Measurements from ENCODE around the gene FRMPD4.

GRCh38 chrX:12372111-12372510 is 233.8 kb downstream of the FRMPD4 start:
- TF ChIP-seq, protein P1, sequence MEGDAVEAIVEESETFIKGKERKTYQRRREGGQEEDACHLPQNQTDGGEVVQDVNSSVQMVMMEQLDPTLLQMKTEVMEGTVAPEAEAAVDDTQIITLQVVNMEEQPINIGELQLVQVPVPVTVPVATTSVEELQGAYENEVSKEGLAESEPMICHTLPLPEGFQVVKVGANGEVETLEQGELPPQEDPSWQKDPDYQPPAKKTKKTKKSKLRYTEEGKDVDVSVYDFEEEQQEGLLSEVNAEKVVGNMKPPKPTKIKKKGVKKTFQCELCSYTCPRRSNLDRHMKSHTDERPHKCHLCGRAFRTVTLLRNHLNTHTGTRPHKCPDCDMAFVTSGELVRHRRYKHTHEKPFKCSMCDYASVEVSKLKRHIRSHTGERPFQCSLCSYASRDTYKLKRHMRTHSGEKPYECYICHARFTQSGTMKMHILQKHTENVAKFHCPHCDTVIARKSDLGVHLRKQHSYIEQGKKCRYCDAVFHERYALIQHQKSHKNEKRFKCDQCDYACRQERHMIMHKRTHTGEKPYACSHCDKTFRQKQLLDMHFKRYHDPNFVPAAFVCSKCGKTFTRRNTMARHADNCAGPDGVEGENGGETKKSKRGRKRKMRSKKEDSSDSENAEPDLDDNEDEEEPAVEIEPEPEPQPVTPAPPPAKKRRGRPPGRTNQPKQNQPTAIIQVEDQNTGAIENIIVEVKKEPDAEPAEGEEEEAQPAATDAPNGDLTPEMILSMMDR (IDR thresholded peaks at IDR 0.05; ENCODE audit: low read length) = no peak
- TF ChIP-seq EZH2 (IDR thresholded peaks at IDR 0.05; ENCODE audit: borderline replicate concordance, low read length) = no peak
